NB4 (cell line): ENCODE data around the gene PYY.
"Not testable (repeated sequence)": the region's sequence is repeated elsewhere in the genome, so short reads cannot be mapped to it uniquely, and the experiment has no call there.

Experiments used
- DNase-seq: peaks from one replicate; pipeline ENCODE4 v3.0.0; 2010; ENCODE audit warnings: low read depth
- H3K4me3 ChIP-seq: one replicate; pipeline ENCODE4 v1.5.1; 2011; ENCODE audit warnings: mild to moderate bottlenecking, low read depth, low read length, moderate library complexity
- MYC ChIP-seq: IDR thresholded peaks from 2 replicates; pipeline ENCODE4 v1.6.1; 2011; ENCODE audit warnings: low read depth, low read length
- POLR2A ChIP-seq: IDR thresholded peaks from 2 replicates; pipeline ENCODE4 v1.6.1; 2011; ENCODE audit warnings: mild to moderate bottlenecking; ENCODE audit not compliant: insufficient read length; ENCODE audit errors: extremely low read depth
- TF ChIP-seq, protein P1 (sequence below): IDR thresholded peaks from 2 replicates; pipeline ENCODE4 v1.6.1; 2011; ENCODE audit warnings: low read depth, low read length
- TF ChIP-seq, protein P2 (sequence below): IDR thresholded peaks from one replicate; pipeline ENCODE4 v1.5.1; 2012; ENCODE audit warnings: low read depth, low read length

The PYY gene

DNA sequence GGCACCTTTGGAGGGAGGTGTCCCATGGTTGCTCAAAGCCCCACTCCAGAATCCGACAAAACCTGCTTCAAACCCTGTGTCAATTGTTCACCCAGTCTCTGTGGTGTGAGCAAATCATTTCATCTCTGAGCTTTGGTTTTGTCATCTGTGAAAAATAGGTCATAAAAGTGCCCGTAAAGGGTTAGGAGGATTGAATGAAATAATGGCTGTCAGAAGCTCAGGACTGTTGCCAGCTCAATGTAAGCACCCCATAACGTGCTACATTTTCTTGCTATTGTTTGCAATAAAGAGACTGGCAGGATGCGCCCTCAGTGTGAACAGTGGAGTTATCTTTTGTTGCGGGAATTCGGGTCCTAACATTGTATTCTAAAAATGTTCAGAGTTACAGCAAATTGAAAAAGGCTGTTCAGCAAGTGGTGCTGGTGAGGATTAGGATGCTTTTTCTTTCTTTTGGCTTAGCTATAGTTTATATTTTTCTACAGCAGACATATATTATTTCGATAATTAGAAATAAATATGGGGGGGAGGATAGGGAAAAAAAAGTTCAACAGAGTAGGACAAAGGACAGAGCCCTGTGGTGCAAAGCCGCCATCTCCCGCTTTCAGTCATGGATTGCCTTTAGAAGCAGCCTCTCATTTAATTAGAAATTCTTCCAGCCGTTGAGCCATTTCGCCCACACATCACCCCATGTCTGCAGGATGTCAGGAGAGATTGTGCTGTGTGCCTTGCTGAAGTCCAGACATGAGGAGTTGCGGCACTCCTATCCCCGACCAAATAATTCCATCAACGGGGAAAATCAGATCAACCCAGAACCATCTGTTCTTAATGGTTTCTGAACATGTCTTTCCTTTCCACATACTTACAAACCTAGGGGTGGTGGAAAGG lies 20.9 kb upstream of the PYY start:
- DNase-seq: no peak
- TF ChIP-seq POLR2A (no peak), MYC (no peak)
- TF ChIP-seq, protein P1, sequence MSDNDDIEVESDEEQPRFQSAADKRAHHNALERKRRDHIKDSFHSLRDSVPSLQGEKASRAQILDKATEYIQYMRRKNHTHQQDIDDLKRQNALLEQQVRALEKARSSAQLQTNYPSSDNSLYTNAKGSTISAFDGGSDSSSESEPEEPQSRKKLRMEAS: no peak
- TF ChIP-seq, protein P2, sequence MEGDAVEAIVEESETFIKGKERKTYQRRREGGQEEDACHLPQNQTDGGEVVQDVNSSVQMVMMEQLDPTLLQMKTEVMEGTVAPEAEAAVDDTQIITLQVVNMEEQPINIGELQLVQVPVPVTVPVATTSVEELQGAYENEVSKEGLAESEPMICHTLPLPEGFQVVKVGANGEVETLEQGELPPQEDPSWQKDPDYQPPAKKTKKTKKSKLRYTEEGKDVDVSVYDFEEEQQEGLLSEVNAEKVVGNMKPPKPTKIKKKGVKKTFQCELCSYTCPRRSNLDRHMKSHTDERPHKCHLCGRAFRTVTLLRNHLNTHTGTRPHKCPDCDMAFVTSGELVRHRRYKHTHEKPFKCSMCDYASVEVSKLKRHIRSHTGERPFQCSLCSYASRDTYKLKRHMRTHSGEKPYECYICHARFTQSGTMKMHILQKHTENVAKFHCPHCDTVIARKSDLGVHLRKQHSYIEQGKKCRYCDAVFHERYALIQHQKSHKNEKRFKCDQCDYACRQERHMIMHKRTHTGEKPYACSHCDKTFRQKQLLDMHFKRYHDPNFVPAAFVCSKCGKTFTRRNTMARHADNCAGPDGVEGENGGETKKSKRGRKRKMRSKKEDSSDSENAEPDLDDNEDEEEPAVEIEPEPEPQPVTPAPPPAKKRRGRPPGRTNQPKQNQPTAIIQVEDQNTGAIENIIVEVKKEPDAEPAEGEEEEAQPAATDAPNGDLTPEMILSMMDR: no peak
- no peak overlapping the region for H3K4me3 ChIP-seq

DNA sequence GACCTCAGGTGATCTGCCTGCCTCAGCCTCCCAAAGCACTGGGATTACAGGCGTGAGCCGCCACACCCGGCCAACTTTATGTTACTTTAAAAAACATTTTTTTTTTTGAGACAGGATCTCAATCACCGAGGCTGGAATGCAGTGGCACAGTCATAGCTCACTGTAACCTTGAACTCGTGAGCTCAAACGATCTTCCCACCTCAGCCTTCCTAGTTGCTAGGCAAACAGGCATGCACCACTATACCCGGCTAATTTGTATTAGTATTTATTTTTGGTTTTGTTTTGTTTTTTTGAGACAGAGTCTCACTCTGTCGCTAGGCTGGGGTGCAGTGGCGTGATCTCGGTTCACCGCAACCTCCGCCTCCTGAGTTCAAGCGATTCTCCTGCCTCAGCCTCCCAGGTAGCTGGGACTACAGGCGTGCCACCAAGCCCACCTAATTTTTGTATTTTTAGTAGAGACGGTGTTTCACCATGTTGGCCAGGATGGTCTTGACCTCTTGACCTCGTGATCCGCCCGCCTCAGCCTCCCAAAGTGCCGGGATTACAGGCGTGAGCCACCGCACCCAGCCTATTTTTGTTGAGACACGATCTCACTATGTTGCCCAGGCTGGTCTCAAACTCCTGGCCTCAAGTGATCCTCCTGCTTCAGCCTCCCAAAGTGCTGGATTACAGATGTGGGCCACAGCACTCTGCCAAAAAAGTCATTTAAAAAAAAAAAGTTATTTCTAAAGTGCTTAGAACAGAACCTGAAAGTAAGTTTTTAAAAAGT lies 18.9 kb upstream of the PYY start:
- not testable (repeated sequence) for DNase-seq, H3K4me3 ChIP-seq

DNA sequence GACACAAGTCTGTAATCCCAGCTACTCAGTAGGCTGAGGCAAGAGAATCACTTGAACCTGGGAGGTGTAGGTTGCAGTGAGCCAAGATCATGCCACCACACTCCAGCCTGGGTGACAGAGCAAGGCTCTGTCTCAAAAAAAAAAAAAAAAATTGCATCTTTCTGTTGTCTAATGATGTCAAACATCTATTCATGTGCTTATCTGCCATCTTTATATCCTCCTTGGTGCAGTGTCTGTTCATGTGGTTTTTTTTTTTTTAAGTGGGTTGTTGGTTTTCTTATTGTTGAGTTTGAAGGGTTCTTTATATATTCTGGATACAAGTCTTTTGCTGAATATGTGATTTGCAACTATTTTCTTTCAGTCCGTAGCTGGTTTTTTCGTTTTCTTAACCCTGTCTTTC lies 17.7 kb upstream of the PYY start:
- DNase-seq, H3K4me3 ChIP-seq: not testable (repeated sequence)

DNA sequence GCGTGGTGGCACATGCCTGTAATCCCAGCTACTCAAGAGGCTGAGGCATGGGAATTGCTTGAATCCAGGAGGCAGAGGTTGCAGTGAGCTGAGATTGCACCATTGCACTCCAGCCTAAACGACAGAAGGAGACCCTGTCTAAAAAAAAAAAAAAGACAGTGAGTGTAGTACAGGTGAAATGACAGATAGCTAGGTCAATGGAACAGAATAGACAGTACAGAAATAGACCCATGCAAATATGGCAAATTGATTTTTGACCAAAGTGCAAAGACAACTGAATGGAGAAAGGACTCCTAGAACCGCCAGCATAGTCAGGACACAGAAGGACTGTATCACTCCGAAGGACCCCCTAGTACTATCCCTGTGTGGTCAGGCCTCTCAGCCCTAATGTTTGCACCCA lies 16.6 kb upstream of the PYY start:
- DNase-seq: no peak
- no peak overlapping the region for H3K4me3 ChIP-seq
- TF ChIP-seq, protein P1: no peak
- TF ChIP-seq POLR2A: no peak
- no peak for TF ChIP-seq MYC
- TF ChIP-seq, protein P2: no peak

DNA sequence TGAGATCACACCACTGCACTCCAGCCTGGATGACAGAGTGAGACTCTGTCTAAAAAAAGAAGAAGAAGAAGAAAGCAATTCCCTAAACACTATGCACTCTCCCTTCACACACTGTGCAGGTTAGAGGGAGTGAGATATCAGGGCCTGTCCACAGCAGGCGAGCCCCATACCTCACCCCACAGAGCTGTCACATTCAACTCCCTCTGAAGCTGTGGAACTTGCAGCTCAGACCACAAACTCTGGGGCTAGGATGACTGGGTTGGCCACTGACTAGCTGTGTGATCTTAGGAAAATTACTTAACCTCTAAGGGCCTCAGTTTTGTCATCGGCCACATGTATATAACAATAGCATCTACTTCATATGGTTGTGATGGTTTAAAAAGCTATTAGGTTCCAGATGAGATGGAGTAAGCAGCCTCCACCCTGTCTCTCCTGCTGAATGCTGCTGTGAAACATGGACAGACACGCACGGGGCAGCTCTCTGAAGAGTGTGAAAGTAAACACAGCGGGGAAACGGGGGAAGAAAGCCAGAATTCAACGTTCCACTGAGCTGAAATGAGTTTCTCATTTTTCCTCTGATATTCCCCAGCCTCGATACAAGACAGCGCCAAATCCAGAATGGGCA lies 13.6 kb upstream of the PYY start:
- no peak for DNase-seq
- H3K4me3 ChIP-seq: no peak overlapping the region
- TF ChIP-seq POLR2A: no peak
- no peak for TF ChIP-seq MYC
- TF ChIP-seq, protein P1: no peak
- TF ChIP-seq, protein P2: no peak

DNA sequence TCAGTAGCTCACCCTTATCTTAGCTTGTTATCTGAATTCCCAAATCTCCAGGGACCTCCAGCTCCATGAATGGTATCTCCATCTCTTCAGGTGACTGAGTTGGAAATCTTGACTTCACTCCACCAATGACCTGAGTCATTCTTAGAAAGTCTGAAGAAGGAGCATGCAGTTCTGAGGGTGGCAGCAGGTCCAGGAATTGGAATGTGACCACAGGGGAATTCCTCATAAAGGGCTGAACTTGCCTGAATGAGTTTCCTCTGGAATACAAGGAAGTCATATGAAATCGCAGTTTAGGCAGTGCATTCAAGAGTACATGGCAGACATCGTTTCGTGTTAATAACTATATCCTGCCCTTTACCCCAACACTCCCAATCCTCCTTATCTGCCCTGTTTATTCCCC lies 12.5 kb upstream of the PYY start:
- TF ChIP-seq, protein P2: no peak
- TF ChIP-seq POLR2A: no peak
- TF ChIP-seq, protein P1: no peak
- no peak for TF ChIP-seq MYC
- H3K4me3 ChIP-seq: no peak overlapping the region
- DNase-seq: no peak
